ENCODE data around the gene STAT5A. TPM values are rescaled to one million over a fixed set of nuclear protein-coding genes. Genes with fewer than 3 reads are reported as not detected.

STAT5A gene
- total and polyA plus RNA-seq, 2 experiments from 2014 or later: 2.3 to 18.1 TPM

DNA sequence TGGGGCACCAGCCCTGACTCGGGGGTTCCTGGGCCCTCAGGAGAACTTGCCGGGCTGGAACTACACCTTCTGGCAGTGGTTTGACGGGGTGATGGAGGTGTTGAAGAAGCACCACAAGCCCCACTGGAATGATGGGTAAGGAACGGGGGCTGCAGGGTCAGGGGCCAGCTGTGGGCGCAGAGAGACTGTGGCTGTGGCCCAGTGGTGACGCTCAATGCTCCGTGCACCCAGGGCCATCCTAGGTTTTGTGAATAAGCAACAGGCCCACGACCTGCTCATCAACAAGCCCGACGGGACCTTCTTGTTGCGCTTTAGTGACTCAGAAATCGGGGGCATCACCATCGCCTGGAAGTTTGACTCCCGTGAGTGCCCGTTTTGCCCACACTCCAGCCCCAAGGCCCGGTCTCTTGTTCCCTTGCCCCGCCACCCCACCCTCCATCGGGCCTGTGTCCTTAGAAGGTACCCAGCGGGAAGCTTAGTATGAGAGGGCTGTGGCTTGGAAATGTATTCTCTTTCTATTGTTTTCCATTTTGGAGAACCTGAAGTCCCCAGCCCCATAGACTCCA, 19.1 kb downstream of the STAT5A start (continued):
- TF ChIP-seq, protein P1, sequence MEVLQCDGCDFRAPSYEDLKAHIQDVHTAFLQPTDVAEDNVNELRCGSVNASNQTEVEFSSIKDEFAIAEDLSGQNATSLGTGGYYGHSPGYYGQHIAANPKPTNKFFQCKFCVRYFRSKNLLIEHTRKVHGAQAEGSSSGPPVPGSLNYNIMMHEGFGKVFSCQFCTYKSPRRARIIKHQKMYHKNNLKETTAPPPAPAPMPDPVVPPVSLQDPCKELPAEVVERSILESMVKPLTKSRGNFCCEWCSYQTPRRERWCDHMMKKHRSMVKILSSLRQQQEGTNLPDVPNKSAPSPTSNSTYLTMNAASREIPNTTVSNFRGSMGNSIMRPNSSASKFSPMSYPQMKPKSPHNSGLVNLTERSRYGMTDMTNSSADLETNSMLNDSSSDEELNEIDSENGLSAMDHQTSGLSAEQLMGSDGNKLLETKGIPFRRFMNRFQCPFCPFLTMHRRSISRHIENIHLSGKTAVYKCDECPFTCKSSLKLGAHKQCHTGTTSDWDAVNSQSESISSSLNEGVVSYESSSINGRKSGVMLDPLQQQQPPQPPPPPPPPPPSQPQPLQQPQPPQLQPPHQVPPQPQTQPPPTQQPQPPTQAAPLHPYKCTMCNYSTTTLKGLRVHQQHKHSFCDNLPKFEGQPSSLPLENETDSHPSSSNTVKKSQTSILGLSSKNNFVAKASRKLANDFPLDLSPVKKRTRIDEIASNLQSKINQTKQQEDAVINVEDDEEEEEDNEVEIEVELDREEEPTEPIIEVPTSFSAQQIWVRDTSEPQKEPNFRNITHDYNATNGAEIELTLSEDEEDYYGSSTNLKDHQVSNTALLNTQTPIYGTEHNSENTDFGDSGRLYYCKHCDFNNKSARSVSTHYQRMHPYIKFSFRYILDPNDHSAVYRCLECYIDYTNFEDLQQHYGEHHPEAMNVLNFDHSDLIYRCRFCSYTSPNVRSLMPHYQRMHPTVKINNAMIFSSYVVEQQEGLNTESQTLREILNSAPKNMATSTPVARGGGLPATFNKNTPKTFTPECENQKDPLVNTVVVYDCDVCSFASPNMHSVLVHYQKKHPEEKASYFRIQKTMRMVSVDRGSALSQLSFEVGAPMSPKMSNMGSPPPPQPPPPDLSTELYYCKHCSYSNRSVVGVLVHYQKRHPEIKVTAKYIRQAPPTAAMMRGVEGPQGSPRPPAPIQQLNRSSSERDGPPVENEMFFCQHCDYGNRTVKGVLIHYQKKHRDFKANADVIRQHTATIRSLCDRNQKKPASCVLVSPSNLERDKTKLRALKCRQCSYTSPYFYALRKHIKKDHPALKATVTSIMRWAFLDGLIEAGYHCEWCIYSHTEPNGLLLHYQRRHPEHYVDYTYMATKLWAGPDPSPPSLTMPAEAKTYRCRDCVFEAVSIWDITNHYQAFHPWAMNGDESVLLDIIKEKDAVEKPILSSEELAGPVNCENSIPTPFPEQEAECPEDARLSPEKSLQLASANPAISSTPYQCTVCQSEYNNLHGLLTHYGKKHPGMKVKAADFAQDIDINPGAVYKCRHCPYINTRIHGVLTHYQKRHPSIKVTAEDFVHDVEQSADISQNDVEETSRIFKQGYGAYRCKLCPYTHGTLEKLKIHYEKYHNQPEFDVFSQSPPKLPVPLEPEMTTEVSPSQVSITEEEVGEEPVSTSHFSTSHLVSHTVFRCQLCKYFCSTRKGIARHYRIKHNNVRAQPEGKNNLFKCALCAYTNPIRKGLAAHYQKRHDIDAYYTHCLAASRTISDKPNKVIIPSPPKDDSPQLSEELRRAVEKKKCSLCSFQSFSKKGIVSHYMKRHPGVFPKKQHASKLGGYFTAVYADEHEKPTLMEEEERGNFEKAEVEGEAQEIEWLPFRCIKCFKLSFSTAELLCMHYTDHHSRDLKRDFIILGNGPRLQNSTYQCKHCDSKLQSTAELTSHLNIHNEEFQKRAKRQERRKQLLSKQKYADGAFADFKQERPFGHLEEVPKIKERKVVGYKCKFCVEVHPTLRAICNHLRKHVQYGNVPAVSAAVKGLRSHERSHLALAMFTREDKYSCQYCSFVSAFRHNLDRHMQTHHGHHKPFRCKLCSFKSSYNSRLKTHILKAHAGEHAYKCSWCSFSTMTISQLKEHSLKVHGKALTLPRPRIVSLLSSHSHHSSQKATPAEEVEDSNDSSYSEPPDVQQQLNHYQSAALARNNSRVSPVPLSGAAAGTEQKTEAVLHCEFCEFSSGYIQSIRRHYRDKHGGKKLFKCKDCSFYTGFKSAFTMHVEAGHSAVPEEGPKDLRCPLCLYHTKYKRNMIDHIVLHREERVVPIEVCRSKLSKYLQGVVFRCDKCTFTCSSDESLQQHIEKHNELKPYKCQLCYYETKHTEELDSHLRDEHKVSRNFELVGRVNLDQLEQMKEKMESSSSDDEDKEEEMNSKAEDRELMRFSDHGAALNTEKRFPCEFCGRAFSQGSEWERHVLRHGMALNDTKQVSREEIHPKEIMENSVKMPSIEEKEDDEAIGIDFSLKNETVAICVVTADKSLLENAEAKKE (CRISPR knock-in tag; IDR thresholded peaks at IDR 0.05): no peak
- TF ChIP-seq ZNF114 (CRISPR knock-in tag; IDR thresholded peaks at IDR 0.05): no peak
- no peak for TF ChIP-seq JUNB (IDR thresholded peaks at IDR 0.05; ENCODE audit: unreplicated experiment)
- TF ChIP-seq ZNF331 (CRISPR knock-in tag; IDR thresholded peaks at IDR 0.05; ENCODE audit: low read depth): no peak
- TF ChIP-seq EZH2phosphoT487 (IDR thresholded peaks at IDR 0.05; ENCODE audit: unreplicated experiment): no peak

DNA sequence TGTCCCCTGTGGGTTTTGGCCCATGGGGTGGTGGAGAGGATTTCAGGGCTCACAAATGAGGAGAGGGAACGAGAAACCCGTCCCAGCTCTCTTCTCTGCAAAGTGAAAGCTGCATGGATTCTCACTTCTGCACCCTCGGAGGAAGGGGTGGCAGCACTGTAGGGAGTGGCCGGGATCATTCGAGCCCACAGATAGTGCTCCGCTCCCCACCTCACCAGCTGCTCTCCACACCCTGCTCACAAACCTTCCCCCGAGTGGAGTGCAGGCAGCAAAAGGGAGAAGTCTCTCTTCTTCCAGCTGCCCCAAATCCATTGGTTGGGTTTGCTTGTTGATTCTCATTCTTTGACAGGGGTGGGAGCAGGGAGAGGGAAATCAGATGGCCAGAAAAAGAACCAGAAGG, 20.1 kb downstream of the STAT5A start:
- no peaks in the 10 kb centered on the region; the same call in 2 of the 3 replicates for H3K9me3 Mint-ChIP-seq
- H3F3A ChIP-seq (replicated peaks; ENCODE audit: low read depth): peaks cover 8% of the 10 kb centered on the region
- no peak overlapping the region for H3K4me3 ChIP-seq
- ATAC-seq (no peak), DNase-seq (ENCODE audit: low spot score) (no peak)
- H3K27ac Mint-ChIP-seq: no peak overlapping the region
- H2AFZ ChIP-seq: no peak overlapping the region
- H3K36me3 ChIP-seq (ENCODE audit: insufficient read depth): no peaks in the 10 kb centered on the region
- no peak overlapping the region; the same call in 2 of the 3 replicates for H3K4me3 Mint-ChIP-seq
- peaks cover 31% of the 10 kb centered on the region for H3K4me1 Mint-ChIP-seq
- H4K20me1 ChIP-seq (replicated peaks; ENCODE audit: insufficient read depth): no peaks in the 10 kb centered on the region
- H3K4me2 ChIP-seq: no peak overlapping the region
- H3K9me2 ChIP-seq (ENCODE audit: insufficient read depth): no peaks in the 10 kb centered on the region
- no peak overlapping the region for H3K27ac ChIP-seq (ENCODE audit: low read depth)
- peaks cover 24% of the 10 kb centered on the region for H3K27me3 Mint-ChIP-seq (ENCODE audit: insufficient read depth, low read depth, poor library complexity)
- H3K36me3 Mint-ChIP-seq (ENCODE audit: low read depth): no peaks in the 10 kb centered on the region; the same call in 2 of the 3 replicates
- no peaks in the 10 kb centered on the region for H3K27me3 ChIP-seq (ENCODE audit: insufficient read depth)
- H3K79me2 ChIP-seq (replicated peaks; ENCODE audit: insufficient read depth): no peaks in the 10 kb centered on the region
- H3K4me1 ChIP-seq (ENCODE audit: insufficient read depth): peaks cover 19% of the 10 kb centered on the region
- TF ChIP-seq REST (IDR thresholded peaks at IDR 0.05; ENCODE audit: unreplicated experiment): no peak

All from GM23338 (cell line).